GM19328 (cell line): ENCODE measurements around the gene BSG.
"Not testable (repeated sequence)": the region's sequence is repeated elsewhere in the genome, so short reads cannot be mapped to it uniquely, and the experiment has no call there.

Experiments used
- ATAC-seq: cut with Tn5 transposase; IDR thresholded peaks from one replicate; pipeline ENCODE4 v1.9.1; 2021; ENCODE audit warnings: mild to moderate bottlenecking, moderate library complexity; ENCODE audit not compliant: unreplicated experiment

The BSG gene

DNA sequence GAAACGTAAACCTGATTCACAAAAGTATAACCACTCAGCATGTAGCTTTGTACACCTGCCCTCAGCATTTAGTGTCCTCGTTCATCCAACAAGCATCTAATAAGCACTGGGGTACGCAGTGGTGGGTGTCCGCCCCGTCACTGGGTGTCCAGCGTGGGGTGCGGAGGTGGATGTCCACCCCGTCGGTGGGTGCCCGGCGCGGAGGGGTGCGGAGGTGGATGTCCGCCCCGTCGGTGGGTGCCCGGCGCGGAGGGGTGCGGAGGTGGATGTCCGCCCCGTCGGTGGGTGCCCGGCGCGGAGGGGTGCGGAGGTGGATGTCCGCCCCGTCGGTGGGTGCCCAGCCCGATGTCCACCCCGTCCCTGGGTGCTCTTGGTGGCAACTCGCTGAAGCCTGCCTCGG is 12.8 kb downstream of the BSG start:
- ATAC-seq = not testable (repeated sequence)

DNA sequence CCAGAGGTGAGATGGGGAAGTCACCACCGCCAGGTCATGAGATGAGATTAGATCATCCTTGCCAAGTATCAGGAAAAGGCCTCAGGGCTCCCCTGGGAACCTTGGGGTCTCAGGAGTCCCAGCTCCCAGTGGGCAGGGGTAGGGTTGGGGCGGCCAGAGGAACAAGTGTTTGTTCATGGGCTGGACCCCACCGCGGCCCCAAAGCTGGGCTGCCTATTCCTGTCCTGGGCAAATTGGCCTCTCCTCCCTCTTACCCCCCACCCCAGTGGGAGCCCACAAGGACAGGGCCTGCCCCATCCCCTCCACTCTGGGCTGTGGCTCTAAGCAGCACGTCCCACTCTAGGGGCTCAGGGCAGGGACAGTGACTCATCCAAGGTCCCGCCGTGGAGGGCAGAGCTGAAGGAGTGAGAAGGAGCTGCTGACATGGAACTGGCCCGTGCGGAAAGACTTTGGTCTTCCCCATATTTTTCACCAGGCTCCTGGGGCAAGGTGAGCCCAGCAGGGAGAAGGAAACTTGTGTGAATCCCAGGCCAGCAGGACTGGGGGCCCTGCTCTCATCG is 13.2 kb downstream of the BSG start:
- no peak for ATAC-seq

GRCh38 chr19:588093-588740 is 15.8 kb downstream of the BSG start:
- no peak for ATAC-seq

- ATAC-seq = no peak
Measured at GRCh38 chr19:588741-589692, 16.6 kb downstream of the BSG start.

DNA sequence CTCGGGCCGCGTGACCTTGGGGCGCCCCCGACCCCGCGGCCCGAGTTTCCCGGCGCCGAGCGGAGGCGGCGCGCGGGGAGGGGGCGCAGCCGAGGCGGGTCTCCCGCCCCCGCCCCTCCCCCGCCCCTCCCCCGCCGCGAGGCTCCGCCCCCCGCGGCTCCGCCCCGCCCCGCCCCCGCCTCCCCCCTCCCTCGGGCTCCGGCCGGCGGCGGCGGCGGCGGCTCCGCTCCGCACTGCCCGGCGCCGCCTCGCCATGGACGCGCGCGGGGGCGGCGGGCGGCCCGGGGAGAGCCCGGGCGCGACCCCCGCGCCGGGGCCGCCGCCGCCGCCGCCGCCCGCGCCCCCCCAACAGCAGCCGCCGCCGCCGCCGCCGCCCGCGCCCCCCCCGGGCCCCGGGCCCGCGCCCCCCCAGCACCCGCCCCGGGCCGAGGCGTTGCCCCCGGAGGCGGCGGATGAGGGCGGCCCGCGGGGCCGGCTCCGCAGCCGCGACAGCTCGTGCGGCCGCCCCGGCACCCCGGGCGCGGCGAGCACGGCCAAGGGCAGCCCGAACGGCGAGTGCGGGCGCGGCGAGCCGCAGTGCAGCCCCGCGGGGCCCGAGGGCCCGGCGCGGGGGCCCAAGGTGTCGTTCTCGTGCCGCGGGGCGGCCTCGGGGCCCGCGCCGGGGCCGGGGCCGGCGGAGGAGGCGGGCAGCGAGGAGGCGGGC is 17.4 kb downstream of the BSG start, which contains the start of gene HCN2:
Gene HCN2, plus strand, starts transcription at position 189 of the 703 bp plus-strand sequence. Its CDS starts 65 bp downstream, at position 254.
- no peak for ATAC-seq

DNA sequence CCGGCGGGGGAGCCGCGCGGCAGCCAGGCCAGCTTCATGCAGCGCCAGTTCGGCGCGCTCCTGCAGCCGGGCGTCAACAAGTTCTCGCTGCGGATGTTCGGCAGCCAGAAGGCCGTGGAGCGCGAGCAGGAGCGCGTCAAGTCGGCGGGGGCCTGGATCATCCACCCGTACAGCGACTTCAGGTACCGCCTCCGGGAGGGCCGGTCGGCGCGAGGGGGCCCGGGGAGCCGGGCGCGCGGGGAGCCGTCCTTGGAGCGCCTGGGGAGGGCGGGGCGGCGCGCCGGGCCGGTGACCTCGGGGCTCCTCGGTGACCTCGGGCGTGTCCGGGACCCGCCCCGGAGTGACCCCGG is 18.0 kb downstream of the BSG start:
- ATAC-seq = no peak

DNA sequence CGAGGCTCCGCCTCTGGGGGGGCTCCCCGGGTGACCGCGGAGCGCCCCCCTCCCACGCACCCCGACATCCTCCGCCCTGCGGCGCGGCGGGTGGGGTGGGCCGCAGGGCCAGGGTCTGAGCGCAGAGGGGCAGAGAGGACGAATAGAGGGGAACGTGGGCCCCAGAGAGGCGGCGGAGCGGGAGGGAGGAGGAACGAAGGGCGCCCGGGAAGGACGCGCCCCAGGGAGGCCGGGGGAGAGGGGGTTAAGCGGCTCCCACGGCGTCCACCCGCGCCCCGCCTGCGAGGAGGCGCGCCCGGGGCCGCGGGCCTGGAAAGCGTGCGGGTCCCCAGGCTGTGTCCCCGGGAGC is 18.3 kb downstream of the BSG start:
- no peak for ATAC-seq

DNA sequence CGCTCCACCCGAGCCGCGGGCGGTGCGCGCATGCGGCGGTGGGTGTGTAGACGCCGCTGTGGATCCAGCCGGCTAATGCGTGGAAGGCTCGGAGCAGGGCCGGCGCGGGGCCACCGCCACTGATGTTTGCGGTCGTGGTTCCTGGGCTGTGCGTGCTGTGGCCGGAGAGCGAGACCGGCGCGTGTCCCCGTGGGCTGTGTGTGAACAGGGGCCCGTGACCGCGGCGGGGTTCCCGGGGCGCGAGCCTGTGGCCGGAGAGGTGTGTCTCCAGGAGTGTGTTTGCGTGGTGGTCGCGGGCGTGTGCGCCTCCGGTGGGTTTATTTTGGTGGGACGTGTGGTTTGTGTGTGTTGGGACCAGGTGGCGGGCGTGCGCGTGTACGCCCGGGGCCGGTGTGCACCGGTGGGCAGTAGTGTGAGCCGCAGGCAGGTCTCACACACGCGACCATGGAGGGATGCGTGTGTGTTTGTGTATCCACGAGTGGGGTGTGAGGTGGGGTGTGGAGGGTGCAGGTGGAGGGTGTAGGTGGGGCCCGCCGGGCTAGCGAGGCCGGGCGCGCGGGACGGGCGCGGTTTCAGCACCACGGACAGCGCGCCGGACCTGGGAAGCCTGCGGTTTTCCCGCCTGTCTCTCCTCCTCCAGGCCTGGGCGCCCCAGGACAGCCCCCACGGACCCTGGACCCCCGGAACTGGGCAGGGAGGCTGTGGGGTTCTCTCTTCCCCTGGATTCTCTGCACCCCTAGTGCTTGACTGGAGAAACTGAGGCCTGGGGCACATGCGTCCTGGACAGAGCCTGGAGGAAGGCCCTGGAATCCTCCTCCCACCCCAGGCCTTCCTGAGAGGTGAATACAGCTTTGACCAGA is 18.9 kb downstream of the BSG start:
- no peak for ATAC-seq

GRCh38 chr19:592101-592500 is 19.7 kb downstream of the BSG start:
- ATAC-seq = no peak

- ATAC-seq = no peak
Measured at GRCh38 chr19:593055-593454, 20.7 kb downstream of the BSG start.

- no peak for ATAC-seq
Measured at GRCh38 chr19:593505-593904, 21.1 kb downstream of the BSG start.

DNA sequence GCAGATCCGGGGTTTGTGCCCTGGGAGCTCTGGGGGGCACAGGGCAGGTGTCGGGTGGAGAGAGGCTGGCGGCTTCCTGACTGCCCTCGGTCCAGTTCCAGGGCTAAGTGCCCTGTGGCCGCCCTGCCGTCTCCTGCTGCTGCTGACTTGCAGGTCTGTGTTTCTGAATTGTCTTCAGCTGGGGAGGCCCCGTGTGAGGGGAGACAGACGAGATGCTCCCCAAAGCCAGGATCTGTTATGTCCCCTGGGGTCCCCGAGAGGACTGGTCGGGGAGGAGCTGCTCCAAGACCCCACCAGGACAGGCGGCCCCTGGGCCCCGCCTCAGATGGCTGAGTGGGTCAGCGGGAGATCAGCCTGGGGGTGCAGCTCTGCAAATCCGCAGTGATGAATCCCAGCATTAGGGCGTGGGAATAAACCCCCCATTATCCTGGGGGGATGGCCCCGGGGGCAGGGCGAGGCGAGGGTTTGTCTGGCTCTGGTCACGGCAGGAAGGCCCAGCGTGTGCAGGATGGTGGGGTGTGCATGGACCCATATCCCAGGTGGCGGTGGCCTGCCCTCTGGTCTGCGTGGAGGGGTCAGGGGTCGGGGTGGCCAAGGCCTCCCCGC is 22.0 kb downstream of the BSG start:
- no peak for ATAC-seq

- no peak for ATAC-seq
Measured at GRCh38 chr19:595326-596262, 23.2 kb downstream of the BSG start.

DNA sequence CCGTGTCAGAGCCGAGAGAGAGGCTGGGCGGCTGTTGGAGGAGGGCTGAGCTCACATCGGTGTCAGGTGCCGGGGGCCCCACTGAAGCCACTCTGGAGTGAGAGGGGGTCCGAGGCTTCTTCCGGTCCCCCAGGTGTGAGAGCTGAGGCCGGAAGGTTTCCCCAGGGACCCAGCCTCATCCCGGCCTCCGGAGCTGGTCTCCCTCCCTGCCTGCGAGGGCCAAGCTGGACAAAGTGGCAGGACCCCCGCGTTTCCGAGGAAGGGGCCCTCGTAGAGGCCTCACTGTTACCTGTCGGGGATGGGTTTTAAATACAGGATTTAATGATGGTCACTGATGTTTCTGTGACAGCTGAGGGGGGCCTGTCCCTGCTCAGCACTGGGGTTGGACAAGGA is 23.9 kb downstream of the BSG start:
- no peak for ATAC-seq

DNA sequence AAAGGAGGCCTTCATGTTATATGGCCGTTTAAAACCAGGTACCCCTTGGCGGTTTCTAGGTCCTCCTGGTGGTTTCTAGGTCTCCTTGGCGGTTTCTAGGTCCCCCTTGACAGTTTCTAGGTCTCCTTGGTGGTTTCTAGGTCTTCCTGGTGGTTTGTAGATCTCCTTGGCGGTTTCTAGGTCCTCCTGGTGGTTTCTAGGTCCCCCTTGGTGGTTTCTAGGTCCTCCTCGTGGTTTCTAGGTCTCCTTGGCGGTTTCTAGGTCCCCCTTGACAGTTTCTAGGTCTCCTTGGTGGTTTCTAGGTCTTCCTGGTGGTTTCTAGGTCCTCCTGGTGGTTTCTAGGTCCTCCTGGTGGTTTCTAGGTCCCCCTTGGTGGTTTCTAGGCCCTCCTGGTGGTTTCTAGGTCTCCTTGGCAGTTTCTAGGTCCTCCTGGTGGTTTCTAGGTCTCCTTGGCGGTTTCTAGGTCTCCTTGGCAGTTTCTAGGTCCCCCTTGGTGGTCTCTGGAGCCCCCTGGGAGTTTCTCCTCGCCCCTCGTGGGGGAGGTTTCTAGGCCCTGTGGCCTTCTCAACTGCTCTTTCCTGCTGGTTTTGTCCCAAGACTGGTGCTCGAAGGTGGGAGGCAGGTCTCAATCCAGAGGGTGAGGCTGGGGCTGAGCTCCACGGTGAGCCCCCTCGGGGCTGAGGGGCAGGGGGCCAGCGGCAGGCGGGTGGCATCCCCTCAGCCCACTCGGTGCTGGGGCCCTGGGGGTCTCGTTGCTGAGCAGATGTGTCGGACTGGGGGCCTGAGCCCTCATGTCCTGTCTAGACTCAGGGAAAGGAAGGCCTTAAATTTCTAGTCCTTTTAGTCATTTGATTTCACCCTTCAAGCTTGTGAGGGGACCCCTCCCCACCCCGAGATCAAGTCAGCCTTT is 25.3 kb downstream of the BSG start:
- no peak for ATAC-seq

GRCh38 chr19:601310-601709 is 28.9 kb downstream of the BSG start:
- ATAC-seq = no peak

DNA sequence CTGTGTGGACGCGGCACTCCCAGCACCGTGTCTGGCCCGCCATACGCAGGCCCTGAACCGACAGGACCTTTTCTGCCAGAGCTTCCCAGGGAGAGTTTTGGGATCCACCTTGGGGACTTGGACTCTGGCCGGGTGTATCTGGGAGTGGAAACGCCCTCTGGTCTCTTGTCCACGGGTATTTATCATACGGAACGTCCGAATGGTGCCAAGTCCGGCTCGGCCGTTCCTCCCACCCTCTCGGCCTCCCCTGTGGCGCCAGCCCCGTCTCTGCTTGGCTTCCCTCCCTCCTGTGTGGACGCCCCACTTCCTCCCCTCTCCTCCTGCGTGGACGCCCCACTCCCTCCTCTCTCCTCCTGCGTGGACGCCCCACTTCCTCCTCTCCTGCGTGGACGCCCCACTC is 29.4 kb downstream of the BSG start:
- ATAC-seq = no peak
